Activated B cell treated with CpG ODN at 0.5 μM for 24 hours (primary cell): ENCODE results near the gene GOLGA3. TPM values are rescaled to one million over a fixed set of nuclear protein-coding genes. Genes with fewer than 3 reads are reported as not detected.
A peak's percentile ranks its signal among the peaks of the same experiment; 100 is the strongest.

Experiments
- ATAC-seq: fragments of 200-7000 bp; cut with Tn5 transposase; one replicate; pipeline ENCODE4 v1.10.0; 2021; ENCODE audit warnings: low read depth, mild to moderate bottlenecking, moderate library complexity
- CTCF ChIA-PET: fragments of 350-600 bp; sonication (Branson Sonifier 250); formaldehyde crosslinking; loops from one replicate; lab custom pipeline; 2021; ENCODE audit warnings: antibody characterized with exemption; lab: Charles Lee
- POLR2A ChIA-PET: fragments of 350-600 bp; sonication (Branson Sonifier 250); formaldehyde crosslinking; loops from one replicate; lab custom pipeline; 2021; ENCODE audit warnings: antibody characterized with exemption; lab: Charles Lee
- DNase-seq: peaks from one replicate; pipeline ENCODE4 v3.0.0; 2022
- H3K27ac Mint-ChIP-seq: one replicate; pipeline ENCODE4 v1.8.0; 2020; ENCODE audit warnings: mixed read lengths
- H3K27me3 Mint-ChIP-seq: one replicate; pipeline ENCODE4 v1.8.0; 2021; ENCODE audit warnings: mixed read lengths
- H3K36me3 Mint-ChIP-seq: one replicate; pipeline ENCODE4 v1.8.0; 2021; ENCODE audit warnings: low read depth, mixed read lengths
- H3K4me1 Mint-ChIP-seq: one replicate; pipeline ENCODE4 v1.8.0; 2021; ENCODE audit warnings: mixed read lengths
- H3K4me3 Mint-ChIP-seq: one replicate; pipeline ENCODE4 v1.8.0; 2020; ENCODE audit warnings: mild to moderate bottlenecking, mixed read lengths
- H3K9me3 Mint-ChIP-seq: one replicate; pipeline ENCODE4 v1.8.0; 2020; ENCODE audit warnings: mixed read lengths
- intact Hi-C: fragments of 100-400 bp; cut with micrococcal nuclease; formaldehyde crosslinking; loops from one replicate; pipeline ENCODE4 v1.15.1; 2024
- total RNA-seq: library from RNA; stranded (reverse); gene quantifications from 2 replicates; pipeline ENCODE4 v1.2.3, GENCODE V29; 2022
- TF ChIP-seq, protein P1 (sequence below): fragments of 200-600 bp; IDR thresholded peaks from one replicate; pipeline ENCODE4 v1.8.0; 2022; ENCODE audit warnings: antibody characterized with exemption, mild to moderate bottlenecking

GOLGA3 gene
- total RNA-seq, 1 donor from 2014 or later, result 52.4 TPM

DNA sequence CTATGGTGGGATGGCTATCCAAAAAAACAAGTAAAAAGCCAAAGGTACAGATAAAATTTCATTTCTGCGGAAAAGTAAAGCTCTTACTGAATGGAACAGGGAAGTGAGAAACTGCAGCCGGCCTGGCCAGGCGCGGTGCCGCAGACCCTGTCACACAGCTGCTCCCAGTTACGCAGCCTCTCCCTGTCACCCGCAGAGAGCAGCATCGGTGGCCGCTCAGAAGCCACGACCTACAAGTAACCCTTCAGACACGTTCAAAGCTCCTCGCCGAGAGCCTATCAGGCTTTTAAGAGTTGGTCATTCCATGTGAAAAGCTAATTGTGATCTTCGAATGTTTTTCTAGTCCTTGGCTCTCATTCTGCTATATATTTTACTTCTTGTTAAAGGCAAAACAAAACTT is 56.1 kb downstream of the GOLGA3 start:
- peak overlapping the region; percentile 7 for H3K4me3 Mint-ChIP-seq
- intact Hi-C loops, result loop anchor here (1.0 to 5.0 kb wide), 4 partner anchors 37 to 115 kb away; partner anchors contain the start of genes CHFR, GOLGA3, POLE and PXMP2
- CTCF ChIA-PET, result interaction anchor here (0.8 to 1.2 kb wide), 3 partner anchors 11 to 47 kb away, joined by 3 to 6 read pairs (median 5); partner anchors contain the start of gene ANKLE2

DNA sequence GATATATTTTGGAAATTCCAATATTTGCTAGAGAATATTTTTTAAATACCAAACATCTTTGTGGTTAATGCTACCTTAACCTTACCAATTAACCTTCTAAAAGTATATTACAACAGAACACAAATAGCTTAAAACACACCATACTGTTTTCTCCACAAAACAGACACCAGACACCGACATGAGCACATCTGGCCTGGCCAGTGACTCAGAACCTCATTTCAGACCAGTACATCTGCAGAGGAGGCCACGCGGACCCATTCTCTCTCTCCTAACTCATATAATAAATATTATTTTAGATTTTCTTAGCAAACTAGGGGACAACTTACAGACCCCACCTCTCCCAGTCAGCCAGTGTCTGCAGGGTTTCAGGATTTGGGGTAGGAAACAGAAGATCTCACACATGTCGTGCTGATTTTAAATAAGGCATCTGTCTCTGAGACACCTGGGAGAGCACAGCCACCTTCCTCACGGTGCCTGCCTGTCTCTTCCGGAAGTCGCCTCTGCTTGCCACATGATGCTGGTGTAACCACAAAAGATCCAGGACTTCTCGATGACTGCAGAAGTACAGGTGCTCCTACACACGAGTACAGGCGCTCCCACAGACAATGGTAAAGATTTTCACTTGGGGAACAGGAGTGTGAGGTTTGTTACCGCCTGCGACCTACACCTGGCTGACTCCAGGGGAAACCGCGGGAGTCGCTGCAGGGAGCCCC is 57.4 kb downstream of the GOLGA3 start:
- DNase-seq (peak; percentile 38), ATAC-seq (peak; percentile 49)
- Mint-ChIP-seq H3K36me3 (peaks cover 41% of the 10 kb centered on the region), H3K4me3 (peak overlapping the region; percentile 62), H3K27ac (peak overlapping the region; percentile 94), H3K4me1 (peaks cover 68% of the 10 kb centered on the region), H3K27me3 (no peaks in the 10 kb centered on the region), H3K9me3 (no peaks in the 10 kb centered on the region)
- intact Hi-C loops, result loop anchor here (2.0 to 5.0 kb wide), 3 partner anchors 50 to 216 kb away; partner anchors contain the start of genes CHFR and ZNF26
- ChIA-PET POLR2A (interaction anchor here (1.0 to 2.4 kb wide), 4 partner anchors 9 to 137 kb away, joined by 3 to 15 read pairs (median 4); no protein-coding TSS in a partner anchor), CTCF (no interaction called here)
- TF ChIP-seq, protein P1, sequence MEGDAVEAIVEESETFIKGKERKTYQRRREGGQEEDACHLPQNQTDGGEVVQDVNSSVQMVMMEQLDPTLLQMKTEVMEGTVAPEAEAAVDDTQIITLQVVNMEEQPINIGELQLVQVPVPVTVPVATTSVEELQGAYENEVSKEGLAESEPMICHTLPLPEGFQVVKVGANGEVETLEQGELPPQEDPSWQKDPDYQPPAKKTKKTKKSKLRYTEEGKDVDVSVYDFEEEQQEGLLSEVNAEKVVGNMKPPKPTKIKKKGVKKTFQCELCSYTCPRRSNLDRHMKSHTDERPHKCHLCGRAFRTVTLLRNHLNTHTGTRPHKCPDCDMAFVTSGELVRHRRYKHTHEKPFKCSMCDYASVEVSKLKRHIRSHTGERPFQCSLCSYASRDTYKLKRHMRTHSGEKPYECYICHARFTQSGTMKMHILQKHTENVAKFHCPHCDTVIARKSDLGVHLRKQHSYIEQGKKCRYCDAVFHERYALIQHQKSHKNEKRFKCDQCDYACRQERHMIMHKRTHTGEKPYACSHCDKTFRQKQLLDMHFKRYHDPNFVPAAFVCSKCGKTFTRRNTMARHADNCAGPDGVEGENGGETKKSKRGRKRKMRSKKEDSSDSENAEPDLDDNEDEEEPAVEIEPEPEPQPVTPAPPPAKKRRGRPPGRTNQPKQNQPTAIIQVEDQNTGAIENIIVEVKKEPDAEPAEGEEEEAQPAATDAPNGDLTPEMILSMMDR, result no peak

More for the DNA sequence above, 56.1 kb downstream of the GOLGA3 start:
- H3K36me3 Mint-ChIP-seq, result peaks cover 53% of the 10 kb centered on the region
- DNase-seq, result peak; percentile 55
- no peaks in the 10 kb centered on the region for H3K9me3 Mint-ChIP-seq
- POLR2A ChIA-PET, result interaction anchor here (0.6 to 1.8 kb wide), 12 partner anchors 9 to 358 kb away, joined by 3 to 43 read pairs (median 7); partner anchors contain the start of genes ANKLE2, CHFR, GOLGA3 and PGAM5
- TF ChIP-seq, protein P1, result no peak
- H3K27ac Mint-ChIP-seq, result peak overlapping the region; percentile 94
- ATAC-seq, result peak; percentile 73
- H3K4me1 Mint-ChIP-seq, result peaks cover 56% of the 10 kb centered on the region
- H3K27me3 Mint-ChIP-seq, result no peaks in the 10 kb centered on the region

DNA sequence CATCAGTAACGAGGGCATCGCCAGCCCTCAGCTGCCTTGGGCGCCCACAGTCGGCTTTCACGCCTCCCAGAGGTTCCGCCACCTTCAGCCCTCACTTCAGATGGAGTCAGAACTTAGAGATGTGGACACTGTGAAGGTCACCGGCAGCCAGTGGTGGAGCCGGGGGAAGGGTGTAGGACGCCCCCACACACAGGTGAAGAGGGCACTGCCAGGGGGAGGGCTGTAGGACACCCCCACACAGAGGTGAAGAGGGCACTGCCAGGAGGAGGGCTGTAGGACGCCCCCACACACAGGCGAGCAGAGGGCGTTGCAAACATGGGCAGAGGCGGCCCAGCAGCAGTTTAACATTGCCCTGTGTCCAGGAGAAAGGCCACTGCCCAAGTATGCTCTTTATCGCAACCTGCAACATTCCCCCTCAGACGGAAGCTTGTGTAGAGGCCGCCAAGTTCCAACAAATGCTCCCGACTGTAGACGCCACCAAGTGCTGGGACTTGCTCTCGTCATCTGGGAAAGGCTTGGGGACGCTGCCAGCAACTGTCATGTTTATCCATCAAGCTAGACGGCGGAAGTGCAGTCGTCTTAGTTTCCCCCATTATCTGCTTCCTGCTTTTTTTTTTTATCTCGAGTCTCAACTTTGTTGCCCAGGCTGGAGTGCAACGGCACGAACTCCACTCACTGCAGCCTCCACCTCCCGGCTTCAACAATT is 62.1 kb downstream of the GOLGA3 start:
- H3K36me3 Mint-ChIP-seq, result peaks cover 8% of the 10 kb centered on the region
- TF ChIP-seq, protein P1, result no peak
- intact Hi-C loops, result no loop called here
- H3K4me3 Mint-ChIP-seq, result no peak overlapping the region
- DNase-seq (no peak), ATAC-seq (no peak)
- POLR2A ChIA-PET, result interaction anchor here (1.2 kb wide), 1 partner anchor 53 kb away, joined by 3 read pairs; no protein-coding TSS in a partner anchor
- peaks cover 81% of the 10 kb centered on the region for H3K4me1 Mint-ChIP-seq
- CTCF ChIA-PET, result no interaction called here
- peak overlapping the region; percentile 61 for H3K27ac Mint-ChIP-seq
- no peaks in the 10 kb centered on the region for H3K27me3 Mint-ChIP-seq
- no peaks in the 10 kb centered on the region for H3K9me3 Mint-ChIP-seq

DNA sequence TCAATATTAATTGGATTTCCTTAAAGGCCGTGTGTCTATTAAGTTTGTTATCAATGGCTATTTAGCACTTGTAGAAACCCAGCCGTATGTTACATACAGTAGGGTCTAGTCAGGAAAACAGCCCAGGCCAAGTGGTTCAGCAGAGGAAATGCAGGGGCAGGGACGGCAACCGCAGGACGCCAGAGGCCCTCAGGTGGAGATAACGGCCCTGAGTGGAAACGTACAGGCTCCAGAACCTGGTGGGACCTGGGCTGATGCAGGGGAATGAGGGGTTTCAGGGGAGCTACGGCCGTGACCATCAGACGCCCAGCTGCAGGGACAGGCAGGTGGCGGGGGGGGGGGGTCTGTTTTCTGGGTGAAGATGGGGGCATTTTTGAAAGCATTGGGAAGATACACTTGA is 63.3 kb downstream of the GOLGA3 start:
- Mint-ChIP-seq H3K27ac (peak overlapping the region; percentile 65), H3K36me3 (peaks cover 16% of the 10 kb centered on the region), H3K9me3 (no peaks in the 10 kb centered on the region), H3K4me3 (peak overlapping the region; percentile 20), H3K4me1 (peaks cover 78% of the 10 kb centered on the region), H3K27me3 (no peaks in the 10 kb centered on the region)
- CTCF ChIA-PET, result no interaction called here
- intact Hi-C loops, result no loop called here
- POLR2A ChIA-PET, result interaction anchor here (0.6 kb wide), 1 partner anchor 103 kb away, joined by 8 read pairs; no protein-coding TSS in a partner anchor
- TF ChIP-seq, protein P1, result no peak
- no peak for ATAC-seq
- no peak for DNase-seq
